OCI-LY7 (cell line): Measurements from ENCODE around the gene TRANK1. TPM values are rescaled to one million over a fixed set of nuclear protein-coding genes. Genes with fewer than 3 reads are reported as not detected.

Experiments used
- Bru-seq: library from RNA; stranded (reverse); fragments of 400-500 nt; gene quantifications from one replicate; lab custom pipeline; 2021; lab: Mats Ljungman, UMichigan
- BruChase-seq, 2 experiments: library from RNA; stranded (reverse); fragments of 400-500 nt; gene quantifications; one replicate each; lab custom pipeline; 2021; lab: Mats Ljungman, UMichigan
- BruUV-seq: library from RNA; stranded (reverse); fragments of 400-500 nt; replicated peaks from 2 replicates; lab custom pipeline; 2021; lab: Mats Ljungman, UMichigan
- CTCF ChIA-PET: fragments of 300-600 bp; sonication (Branson Sonifier 250); formaldehyde crosslinking; loops from one replicate; lab custom pipeline; 2022; ENCODE audit warnings: antibody characterized with exemption; ENCODE audit not compliant: unreplicated experiment; lab: Charles Lee
- POLR2A ChIA-PET: fragments of 300-600 bp; sonication (Branson Sonifier 250); formaldehyde crosslinking; loops from one replicate; lab custom pipeline; 2022; ENCODE audit warnings: antibody characterized with exemption; lab: Charles Lee
- DNase-seq: peaks from one replicate; pipeline ENCODE4 v3.0.0-alpha.2; 2015; ENCODE audit warnings: low spot score
- H2AFZ ChIP-seq: fragments of 200-600 bp; sonication (generic), shearing (Covaris generic); 2 replicates; pipeline ENCODE4 v1.6.1; 2014; ENCODE audit warnings: mild to moderate bottlenecking, antibody characterized with exemption, low read length, moderate library complexity
- H3K27ac ChIP-seq: fragments of 200-600 bp; sonication (generic); 2 replicates; pipeline ENCODE4 v1.5.1; 2014; ENCODE audit warnings: mixed run types, low read depth, mild to moderate bottlenecking, moderate library complexity, low read length, inconsistent platforms; ENCODE audit not compliant: poor library complexity, severe bottlenecking
- H3K36me3 ChIP-seq: fragments of 200-600 bp; sonication (generic); 2 replicates; pipeline ENCODE4 v1.6.1; 2014; ENCODE audit warnings: mild to moderate bottlenecking, antibody characterized with exemption, low read length, moderate library complexity, mixed read lengths; ENCODE audit not compliant: insufficient read depth
- H3K4me1 ChIP-seq: fragments of 200-600 bp; sonication (generic); 2 replicates; pipeline ENCODE4 v1.5.1; 2014; ENCODE audit warnings: mild to moderate bottlenecking, low read length; ENCODE audit not compliant: insufficient read depth, poor library complexity, severe bottlenecking
- H3K4me2 ChIP-seq: fragments of 200-600 bp; sonication (generic); 2 replicates; pipeline ENCODE4 v1.6.1; 2014; ENCODE audit warnings: mild to moderate bottlenecking, low read length
- H3K4me3 ChIP-seq: fragments of 200-600 bp; sonication (generic); 2 replicates; pipeline ENCODE4 v1.5.1; 2014; ENCODE audit warnings: mild to moderate bottlenecking, low read depth, low read length; ENCODE audit not compliant: poor library complexity, severe bottlenecking
- H3K79me2 ChIP-seq: fragments of 200-600 bp; sonication (generic); 2 replicates; pipeline ENCODE4 v1.6.1; 2016; ENCODE audit warnings: low read depth, mild to moderate bottlenecking, low read length, moderate library complexity, mixed read lengths; ENCODE audit not compliant: insufficient read depth
- H3K9me2 ChIP-seq: fragments of 200-600 bp; sonication (generic); 2 replicates; pipeline ENCODE4 v1.6.1; 2016; ENCODE audit warnings: mild to moderate bottlenecking, low read length, mixed read lengths; ENCODE audit not compliant: insufficient read depth
- H3K9me3 ChIP-seq: fragments of 200-600 bp; sonication (generic); 2 replicates; pipeline ENCODE4 v1.6.1; 2014; ENCODE audit warnings: mild to moderate bottlenecking, mixed run types, low read length, mixed read lengths
- H4K20me1 ChIP-seq: fragments of 200-600 bp; sonication (generic); 2 replicates; pipeline ENCODE4 v1.6.1; 2014; ENCODE audit warnings: mild to moderate bottlenecking, antibody characterized with exemption, low read length, moderate library complexity, mixed read lengths; ENCODE audit not compliant: insufficient read depth
- EZH2phosphoT487 ChIP-seq: fragments of 200-600 bp; sonication (generic); IDR thresholded peaks from 2 replicates; pipeline ENCODE4 v1.6.1; 2018; ENCODE audit warnings: low read depth, borderline replicate concordance, mild to moderate bottlenecking, mixed run types, antibody characterized with exemption, low read length, moderate library complexity, mixed read lengths
- intact Hi-C: fragments of 100-400 bp; cut with micrococcal nuclease; formaldehyde crosslinking; loops from one replicate; pipeline ENCODE4 v1.10.0; 2022; ENCODE audit not compliant: unreplicated experiment
- long read RNA-seq: library from polyadenylated mRNA; stranded (forward); transcript quantifications from one replicate; pipeline ENCODE4 v2.0.0, GENCODE V29; 2022
- total RNA-seq, 2 experiments: library from RNA; depleted of rRNA in 1 of 2; stranded (reverse); fragments of >200 nt in 1 of 2; shearing (Covaris generic) in 1 of 2; gene quantifications; 2 replicates each; pipeline ENCODE4 v1.2.3, GENCODE V29; 2014 to 2022
- TF ChIP-seq, protein P1 (sequence below): fragments of 200-600 bp; sonication (generic); conservative IDR thresholded peaks from 2 replicates; pipeline ENCODE4 v1.5.1; 2014; ENCODE audit warnings: mild to moderate bottlenecking, antibody characterized with exemption, low read length, moderate library complexity, mixed read lengths

TRANK1 gene
- total RNA-seq (2014; rRNA removed; shearing (Covaris generic)) (29.1 and 34.9 TPM in 2 replicates), total RNA-seq (2022) (57.1 and 66.3 TPM in 2 replicates), Bru-seq, nascent RNA (percentile 79 among the genes with signal in this experiment), BruChase-seq, experiment 1, labeled RNA remaining after a 6-hour chase (percentile 76 among the genes with signal in this experiment), BruChase-seq, experiment 2, labeled RNA remaining after a 2-hour chase (percentile 75 among the genes with signal in this experiment)
- long read RNA-seq, full-length matches to known transcripts: 1 of 34 reads
- long read RNA-seq, partial matches to known transcripts: 22 of 34 reads
- long read RNA-seq, other reads (novel, unspliced or antisense): 11 of 34 reads

DNA sequence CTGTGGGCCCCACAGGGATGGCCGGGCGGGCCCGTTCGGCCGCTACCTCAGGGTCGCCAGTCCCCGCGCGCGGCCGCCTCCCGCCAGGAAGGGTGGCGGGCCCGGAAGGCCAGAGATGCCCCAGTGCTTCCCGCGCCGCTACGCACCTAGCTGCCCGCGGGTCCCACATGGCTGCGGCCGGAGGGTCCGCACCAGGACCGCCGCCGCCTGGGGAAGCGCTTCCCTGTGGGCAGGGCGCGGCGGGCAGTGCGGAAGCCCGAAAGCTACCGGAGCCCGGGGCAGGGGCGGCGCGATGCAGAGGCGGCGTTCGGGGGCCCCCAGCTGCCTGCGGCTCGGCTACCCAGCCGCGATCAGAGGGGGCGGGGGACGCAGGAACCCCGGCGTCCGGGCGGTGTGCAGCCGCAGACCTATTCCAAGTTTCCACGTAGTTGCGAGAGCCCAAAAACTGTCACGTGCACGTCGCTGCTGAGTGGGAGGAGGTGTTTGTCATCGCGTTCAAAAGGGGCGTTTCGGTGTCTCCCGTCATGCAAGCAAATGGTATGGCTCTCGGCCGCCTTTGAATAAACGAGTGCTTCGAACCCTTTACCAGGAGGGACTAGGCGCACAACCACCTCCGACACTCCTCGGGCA is at the start of gene TRANK1:
TSS of gene TRANK1 (minus strand) at position 414 of the 630 bp plus-strand sequence. CDS start at position 169, 245 bp downstream.
- no peaks in the 10 kb centered on the region for H3K9me2 ChIP-seq
- ChIA-PET CTCF (interaction anchor here (0.8 to 2.0 kb wide), 3 partner anchors 13 to 48 kb away, joined by 4 read pairs; partner anchors contain the start of genes EPM2AIP1 and MLH1), POLR2A (interaction anchor here (0.8 to 3.6 kb wide), 15 partner anchors 8 to 72 kb away, joined by 3 to 20 read pairs (median 4); no protein-coding TSS in a partner anchor)
- TF ChIP-seq, protein P1, sequence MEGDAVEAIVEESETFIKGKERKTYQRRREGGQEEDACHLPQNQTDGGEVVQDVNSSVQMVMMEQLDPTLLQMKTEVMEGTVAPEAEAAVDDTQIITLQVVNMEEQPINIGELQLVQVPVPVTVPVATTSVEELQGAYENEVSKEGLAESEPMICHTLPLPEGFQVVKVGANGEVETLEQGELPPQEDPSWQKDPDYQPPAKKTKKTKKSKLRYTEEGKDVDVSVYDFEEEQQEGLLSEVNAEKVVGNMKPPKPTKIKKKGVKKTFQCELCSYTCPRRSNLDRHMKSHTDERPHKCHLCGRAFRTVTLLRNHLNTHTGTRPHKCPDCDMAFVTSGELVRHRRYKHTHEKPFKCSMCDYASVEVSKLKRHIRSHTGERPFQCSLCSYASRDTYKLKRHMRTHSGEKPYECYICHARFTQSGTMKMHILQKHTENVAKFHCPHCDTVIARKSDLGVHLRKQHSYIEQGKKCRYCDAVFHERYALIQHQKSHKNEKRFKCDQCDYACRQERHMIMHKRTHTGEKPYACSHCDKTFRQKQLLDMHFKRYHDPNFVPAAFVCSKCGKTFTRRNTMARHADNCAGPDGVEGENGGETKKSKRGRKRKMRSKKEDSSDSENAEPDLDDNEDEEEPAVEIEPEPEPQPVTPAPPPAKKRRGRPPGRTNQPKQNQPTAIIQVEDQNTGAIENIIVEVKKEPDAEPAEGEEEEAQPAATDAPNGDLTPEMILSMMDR: no peak
- TF ChIP-seq EZH2phosphoT487: no peak
- no TSS peak for BruUV-seq
- intact Hi-C loops: loop anchor here (1.0 kb wide), 2 partner anchors 21 to 32 kb away; no protein-coding TSS in a partner anchor
- peak within 1 kb of the TSS; percentile 80 for H3K4me2 ChIP-seq
- H4K20me1 ChIP-seq: no peaks in the 10 kb centered on the region
- H3K9me3 ChIP-seq: peaks cover 27% of the 10 kb centered on the region
- DNase-seq: peak; percentile 82
- peak within 1 kb of the TSS; percentile 10 for H3K27ac ChIP-seq
- no peaks in the 10 kb centered on the region for H3K36me3 ChIP-seq
- H3K4me3 ChIP-seq: peak within 1 kb of the TSS; percentile 70
- peak within 1 kb of the TSS; percentile 78 for H2AFZ ChIP-seq
- peaks cover 11% of the 10 kb centered on the region for H3K4me1 ChIP-seq
- no peaks in the 10 kb centered on the region for H3K79me2 ChIP-seq

DNA sequence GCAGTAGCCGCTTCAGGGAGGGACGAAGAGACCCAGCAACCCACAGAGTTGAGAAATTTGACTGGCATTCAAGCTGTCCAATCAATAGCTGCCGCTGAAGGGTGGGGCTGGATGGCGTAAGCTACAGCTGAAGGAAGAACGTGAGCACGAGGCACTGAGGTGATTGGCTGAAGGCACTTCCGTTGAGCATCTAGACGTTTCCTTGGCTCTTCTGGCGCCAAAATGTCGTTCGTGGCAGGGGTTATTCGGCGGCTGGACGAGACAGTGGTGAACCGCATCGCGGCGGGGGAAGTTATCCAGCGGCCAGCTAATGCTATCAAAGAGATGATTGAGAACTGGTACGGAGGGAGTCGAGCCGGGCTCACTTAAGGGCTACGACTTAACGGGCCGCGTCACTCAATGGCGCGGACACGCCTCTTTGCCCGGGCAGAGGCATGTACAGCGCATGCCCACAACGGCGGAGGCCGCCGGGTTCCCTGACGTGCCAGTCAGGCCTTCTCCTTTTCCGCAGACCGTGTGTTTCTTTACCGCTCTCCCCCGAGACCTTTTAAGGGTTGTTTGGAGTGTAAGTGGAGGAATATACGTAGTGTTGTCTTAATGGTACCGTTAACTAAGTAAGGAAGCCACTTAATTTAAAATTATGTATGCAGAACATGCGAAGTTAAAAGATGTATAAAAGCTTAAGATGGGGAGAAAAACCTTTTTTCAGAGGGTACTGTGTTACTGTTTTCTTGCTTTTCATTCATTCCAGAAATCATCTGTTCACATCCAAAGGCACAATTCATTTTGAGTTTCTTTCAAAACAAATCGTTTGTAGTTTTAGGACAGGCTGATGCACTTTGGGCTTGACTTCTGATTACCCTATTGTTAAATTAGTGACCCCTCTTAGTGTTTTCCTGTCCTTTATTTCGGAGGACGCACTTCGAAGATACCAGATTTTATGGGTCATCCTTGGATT is 48.8 kb upstream of the TRANK1 start, which contains the start of gene MLH1:
TSS of gene MLH1 (plus strand) at position 193 of the 958 bp plus-strand sequence. CDS start at position 223, 30 bp downstream.
- Histone ChIP-seq H3K9me3 (no peaks in the 10 kb centered on the region), H3K27ac (peak within 1 kb of the TSS; percentile 81), H3K4me2 (peak within 1 kb of the TSS; percentile 94), H3K4me3 (peak within 1 kb of the TSS; percentile 83), H4K20me1 (peaks cover 34% of the 10 kb centered on the region), H3K4me1 (peaks cover 25% of the 10 kb centered on the region), H3K36me3 (peaks cover 72% of the 10 kb centered on the region), H3K9me2 (no peaks in the 10 kb centered on the region), H2AFZ (peak within 1 kb of the TSS; percentile 79), H3K79me2 (peaks cover 82% of the 10 kb centered on the region)
- no peak for TF ChIP-seq EZH2phosphoT487
- TF ChIP-seq, protein P1: no peak
- intact Hi-C loops: loop anchor here (2.0 kb wide), 1 partner anchor 81 kb away; no protein-coding TSS in a partner anchor
- BruUV-seq: TSS peak; percentile 91
- DNase-seq: peak; percentile 100
- CTCF ChIA-PET: interaction anchor here (0.8 to 2.4 kb wide), 5 partner anchors 24 to 117 kb away, joined by 3 to 7 read pairs (median 4); partner anchors contain the start of gene TRANK1
- POLR2A ChIA-PET: interaction anchor here (0.7 to 4.2 kb wide), 23 partner anchors 12 to 188 kb away, joined by 3 to 21 read pairs (median 4); no protein-coding TSS in a partner anchor
